Right lobe of liver (tissue), 4 donors: ENCODE data around the gene PCED1B.

Source experiments
- CTCF ChIP-seq, 4 donors: fragments of 200-600 bp in 3 of 4; fragments of 450-650 bp in 1 of 4; IDR thresholded peaks; one replicate each; pipeline versions ENCODE4 v1.5.1 to v1.8.0; 2016 to 2022; ENCODE audit warnings: antibody characterized with exemption in 4 of 4, mild to moderate bottlenecking in 2 of 4
- POLR2A ChIP-seq: fragments of 450-650 bp; IDR thresholded peaks from one replicate; pipeline ENCODE4 v1.6.1; 2017; ENCODE audit warnings: antibody characterized with exemption, mild to moderate bottlenecking
- donor health status: DM: no; HTN: no; CAD: no.
- donor health status: DM: no; HTN: no; CAD: no.
- donor health status: DM: no; HTN: yes; CAD: no.

DNA sequence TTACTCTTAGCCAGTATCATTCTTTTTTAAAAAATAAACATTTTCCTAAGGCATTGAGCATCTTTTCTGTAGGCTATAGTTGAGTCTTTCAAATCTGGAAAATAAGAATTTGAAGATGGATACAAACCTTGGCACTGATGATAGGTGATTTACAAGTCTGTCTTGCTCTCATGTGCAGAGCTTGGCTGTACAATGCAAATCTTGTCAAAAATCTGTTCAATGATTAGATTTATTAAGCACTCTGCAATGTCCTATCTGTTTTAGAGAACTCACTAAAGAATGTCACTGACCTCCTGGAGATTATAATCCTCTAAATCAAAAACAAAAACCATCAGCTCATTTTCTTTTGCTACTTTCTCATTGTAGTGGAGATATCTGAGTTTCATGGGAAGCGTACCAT is 43.2 kb downstream of the PCED1B start:
- TF ChIP-seq CTCF (IDR thresholded peaks at IDR 0.05) (no peak), POLR2A (no peak)
